DND-41 (cell line): Measurements from ENCODE around the gene PDE6B.

ENCODE experiments used
- CTCF ChIP-seq: IDR thresholded peaks from 2 replicates; pipeline ENCODE4 v1.5.1; 2012; ENCODE audit warnings: borderline replicate concordance, low read length, moderate library complexity, mild to moderate bottlenecking; ENCODE audit not compliant: poor library complexity, severe bottlenecking; ENCODE audit errors: extremely low read depth
- EZH2 ChIP-seq: IDR thresholded peaks from 3 replicates; pipeline ENCODE4 v1.6.1; 2012; ENCODE audit warnings: borderline replicate concordance, low read depth, mild to moderate bottlenecking, moderate library complexity, low read length, inconsistent platforms; ENCODE audit not compliant: severe bottlenecking

DNA sequence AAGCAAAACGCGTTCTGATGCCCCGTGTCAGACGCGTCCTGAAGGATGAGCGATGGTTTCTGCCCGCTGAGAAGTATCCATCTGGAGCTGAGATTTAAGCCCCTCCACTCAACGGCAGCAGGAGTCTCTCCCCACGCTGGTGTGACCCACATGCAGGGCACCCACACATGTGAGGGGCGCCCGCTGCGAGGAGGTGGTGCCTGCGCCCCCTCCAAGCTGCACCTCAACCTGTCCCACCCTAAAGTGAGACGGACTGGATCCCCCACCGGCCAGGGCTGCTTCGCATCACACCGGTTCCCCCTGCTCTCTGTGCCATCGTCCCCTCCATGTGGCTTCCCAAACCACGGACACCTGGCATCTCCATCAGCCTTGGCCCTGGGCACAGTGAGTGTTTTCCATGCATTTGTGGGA lies 4.5 kb upstream of the PDE6B start:
- TF ChIP-seq CTCF (no peak), EZH2 (no peak)
